ENCODE results near the gene NR4A1.

Gene NR4A1

GRCh38 chr12:52018433-52019112 lies 32.7 kb upstream of the NR4A1 start:
- DNase-seq (ENCODE audit: low spot score): no peak

- DNase-seq (ENCODE audit: low spot score): no peak
Measured at GRCh38 chr12:52019113-52019770, 32.0 kb upstream of the NR4A1 start.

GRCh38 chr12:52020539-52021336 lies 30.5 kb upstream of the NR4A1 start:
- peak; percentile 94 for DNase-seq (ENCODE audit: low spot score)

DNA sequence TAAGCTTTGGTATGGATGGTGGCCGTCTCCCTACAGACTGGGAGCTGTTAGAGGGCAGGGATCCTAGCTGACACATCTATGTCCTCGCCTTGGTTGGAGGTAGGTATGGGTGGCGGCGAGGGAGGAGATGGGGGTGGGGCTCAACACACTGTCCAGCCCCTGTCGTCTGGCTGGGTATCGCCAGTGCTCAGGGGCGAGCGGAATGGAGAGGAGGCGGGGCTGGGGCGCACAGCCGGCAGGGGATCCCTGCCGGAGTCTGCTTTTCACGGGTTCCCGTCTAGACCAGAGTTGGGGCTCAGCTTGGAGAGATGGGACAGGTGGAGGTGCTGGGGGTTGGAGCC lies 28.4 kb upstream of the NR4A1 start:
- peak; percentile 88 for DNase-seq (ENCODE audit: low spot score)

GRCh38 chr12:52023182-52023975 lies 27.9 kb upstream of the NR4A1 start:
- peak; percentile 96 for DNase-seq (ENCODE audit: low spot score)

- no peak for DNase-seq (ENCODE audit: low spot score)
Measured at GRCh38 chr12:52023976-52024688, 27.1 kb upstream of the NR4A1 start.

DNA sequence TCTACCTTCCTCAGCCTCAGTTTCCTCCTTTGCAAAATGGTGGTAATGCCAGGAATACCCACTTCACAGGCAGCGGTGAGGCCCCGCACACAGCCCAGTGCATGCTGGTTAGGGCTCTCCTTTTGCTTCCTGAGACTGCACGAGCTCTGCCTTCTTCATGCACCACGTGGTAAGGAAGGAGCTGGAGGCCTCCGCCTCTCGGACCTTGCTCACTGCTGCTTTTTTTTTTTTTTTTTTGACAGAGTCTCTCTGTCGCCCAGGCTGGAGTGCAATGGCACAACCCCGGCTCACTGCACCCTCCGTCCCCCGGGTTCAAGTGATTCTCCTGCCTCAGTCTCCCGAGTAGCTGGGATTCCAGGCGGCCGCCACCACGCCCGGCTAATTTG lies 26.4 kb upstream of the NR4A1 start:
- DNase-seq (ENCODE audit: low spot score): no peak

DNA sequence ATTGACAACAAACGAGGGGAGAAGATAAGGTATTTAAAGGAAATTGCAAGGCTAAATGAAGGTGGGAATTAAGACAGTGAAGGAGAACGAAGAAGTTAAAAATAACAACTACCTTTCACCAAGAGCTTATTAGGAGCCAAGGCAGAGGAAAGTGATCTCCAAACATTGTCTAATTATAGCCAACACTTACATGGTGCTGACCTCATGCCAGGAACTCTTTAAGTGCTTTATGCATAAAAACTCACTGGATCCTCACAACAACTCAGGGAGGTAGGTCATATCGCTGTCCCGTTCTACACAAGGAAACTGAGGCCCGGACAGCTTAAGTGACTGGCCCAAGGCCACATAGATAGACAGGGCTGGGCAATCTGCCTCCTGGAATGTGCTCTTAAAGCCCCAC lies 25.0 kb upstream of the NR4A1 start:
- DNase-seq (ENCODE audit: low spot score): no peak

- no peak for DNase-seq (ENCODE audit: low spot score)
Measured at GRCh38 chr12:52027085-52027843, 24.0 kb upstream of the NR4A1 start.

DNA sequence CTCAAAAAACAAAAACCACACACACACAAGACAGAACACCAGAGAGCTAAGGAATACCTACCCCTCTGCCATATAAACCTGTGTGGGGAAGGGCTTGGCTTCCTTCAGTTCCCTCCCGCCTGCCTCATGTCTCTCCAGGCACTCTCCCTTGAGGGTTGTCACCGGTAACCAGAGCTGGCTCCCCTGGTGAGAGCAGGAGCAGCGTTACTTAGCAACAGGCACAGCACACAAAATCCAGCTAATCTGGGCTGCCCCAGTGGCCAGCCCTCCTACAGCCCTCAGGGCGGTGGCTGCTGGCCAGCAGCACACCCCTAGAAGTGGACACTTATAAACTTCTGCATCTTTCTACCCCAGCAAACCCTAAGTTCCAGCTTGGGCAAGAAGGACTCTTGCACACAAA lies 21.6 kb upstream of the NR4A1 start:
- no peak for DNase-seq (ENCODE audit: low spot score)

DNA sequence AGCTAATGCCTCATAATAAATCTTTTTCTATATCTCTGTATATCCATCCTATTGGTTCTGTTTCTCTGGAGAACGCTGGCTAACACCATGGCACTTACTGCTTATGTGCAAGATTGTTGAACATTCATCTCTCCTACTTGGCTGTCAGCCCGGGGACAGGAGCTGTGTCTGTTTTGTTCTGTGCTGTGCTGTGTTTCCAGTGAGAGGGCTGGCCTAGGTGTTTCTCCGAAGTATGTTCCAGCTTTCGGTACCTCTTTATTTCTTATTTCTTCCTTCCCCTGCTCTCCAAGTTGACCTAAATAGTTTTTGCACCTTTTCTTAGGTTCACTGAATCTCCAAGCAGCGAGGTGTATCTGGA lies 18.8 kb upstream of the NR4A1 start:
- no peak for DNase-seq (ENCODE audit: low spot score)

DNA sequence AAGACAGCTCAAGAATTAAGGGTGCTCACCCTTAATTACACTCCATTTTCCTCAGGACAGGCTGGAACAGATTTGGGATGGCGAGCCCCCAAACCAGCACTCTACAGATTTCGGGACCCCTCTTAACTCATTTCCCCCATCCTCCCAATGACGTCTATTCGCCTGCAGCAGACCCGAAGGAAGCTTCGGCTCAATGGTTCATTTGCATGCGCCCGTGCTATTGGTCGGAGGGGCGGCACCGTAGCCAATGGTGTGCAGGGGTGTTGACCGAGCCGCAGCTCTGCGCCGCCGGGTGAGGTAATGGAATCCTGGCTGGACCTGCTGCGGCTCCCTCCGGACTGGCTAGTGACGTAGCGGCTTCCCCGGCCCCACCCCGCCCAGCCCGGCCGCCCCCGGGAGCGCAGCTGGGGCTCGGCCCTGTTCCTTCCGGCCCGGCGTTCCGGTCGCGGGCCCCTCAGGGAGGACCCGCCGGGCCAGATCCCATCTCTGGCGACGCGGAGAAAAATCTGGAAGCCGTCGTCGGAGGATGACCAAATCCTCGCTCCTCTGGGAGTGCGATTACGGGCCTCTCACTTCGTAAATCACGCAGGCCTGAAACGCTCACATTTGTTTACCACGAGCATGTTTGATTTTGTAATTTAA lies 18.3 kb upstream of the NR4A1 start:
- DNase-seq (ENCODE audit: low spot score): peak; percentile 99

GRCh38 chr12:52033446-52034140 lies 17.6 kb upstream of the NR4A1 start:
- DNase-seq (ENCODE audit: low spot score): no peak

DNA sequence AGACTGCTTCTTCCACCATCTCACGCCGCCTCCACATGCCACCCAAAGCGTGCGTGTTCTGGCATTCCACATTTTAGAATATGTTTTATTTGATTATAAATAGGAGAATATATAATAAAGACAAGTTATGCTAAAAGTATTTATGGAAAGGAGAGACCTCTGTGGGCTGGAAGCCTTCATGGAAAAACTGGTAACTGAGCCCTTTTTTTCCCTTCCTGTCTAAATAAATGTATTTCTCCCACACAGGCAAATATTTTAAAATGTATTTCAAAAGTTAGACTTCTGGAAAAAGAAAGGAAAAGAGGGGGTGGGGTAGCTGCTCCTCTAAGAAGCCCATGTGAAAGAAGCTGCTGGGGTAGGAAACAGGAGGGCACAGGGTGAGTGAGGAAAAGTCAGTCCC lies 16.1 kb upstream of the NR4A1 start:
- DNase-seq (ENCODE audit: low spot score): no peak

- no peak for DNase-seq (ENCODE audit: low spot score)
Measured at GRCh38 chr12:52035926-52036325, 15.3 kb upstream of the NR4A1 start.

GRCh38 chr12:52036587-52037171 lies 14.6 kb upstream of the NR4A1 start:
- DNase-seq (ENCODE audit: low spot score): peak; percentile 84

GRCh38 chr12:52037248-52037861 lies 13.9 kb upstream of the NR4A1 start:
- DNase-seq (ENCODE audit: low spot score): peak; percentile 54

DNA sequence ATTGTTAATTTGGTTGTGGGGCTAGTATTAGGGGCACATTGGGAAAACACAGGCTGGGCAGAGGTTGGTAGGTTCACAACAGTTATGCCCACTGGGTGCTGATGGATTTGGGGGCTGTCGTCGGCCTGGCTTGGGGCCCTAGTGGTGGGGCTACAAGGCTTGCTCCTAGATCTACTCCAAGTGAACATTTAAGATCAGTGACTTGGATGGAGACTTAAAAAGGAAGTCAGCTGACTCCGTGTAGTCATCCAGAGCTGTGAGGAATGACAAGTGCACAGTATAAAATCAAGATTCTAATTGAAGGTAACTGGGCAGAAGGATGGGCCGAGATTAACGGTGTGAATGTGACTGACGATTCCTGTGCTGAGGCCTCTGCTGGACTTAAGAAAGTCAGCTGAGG lies 12.8 kb upstream of the NR4A1 start:
- no peak for DNase-seq (ENCODE audit: low spot score)

- no peak for DNase-seq (ENCODE audit: low spot score)
Measured at GRCh38 chr12:52041035-52041434, 10.2 kb upstream of the NR4A1 start.

All from HuH-7 (cell line).